Stimulated activated CD8-positive, alpha-beta memory T cell treated with anti-CD3 and anti-CD28 coated beads, Interleukin-15, amount 100 ng/mL, for 1 hour (primary cell): ENCODE results near the gene GNAS.

ENCODE experiments used
- DNase-seq: peaks from one replicate; pipeline ENCODE4 v3.0.0-alpha.2; 2020; ENCODE audit warnings: low read depth

GNAS gene

GRCh38 chr20:58882704-58883089 is 30.2 kb downstream of the GNAS start:
- DNase-seq, result no peak

- DNase-seq, result no peak
Observed at GRCh38 chr20:58883241-58883691, 30.8 kb downstream of the GNAS start.

DNA sequence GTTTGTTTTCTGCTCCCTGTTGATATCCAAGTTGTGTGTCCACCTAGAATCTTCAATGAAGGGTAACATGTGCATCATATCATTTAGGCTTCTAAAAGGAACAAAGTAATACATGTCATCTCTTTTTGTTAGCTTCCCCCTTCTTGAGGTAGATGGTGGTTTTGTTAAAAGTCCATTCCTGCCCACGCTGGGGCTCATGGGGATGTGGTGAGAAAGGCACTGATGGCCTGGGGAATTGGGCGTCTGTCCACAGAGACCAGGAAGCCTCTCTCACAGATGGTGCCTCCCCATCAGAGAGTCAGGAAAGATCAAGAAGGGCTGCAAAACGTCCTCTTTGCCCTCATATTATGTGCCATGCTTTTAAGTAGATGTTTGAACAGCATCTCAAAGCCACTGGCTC is 32.5 kb downstream of the GNAS start:
- DNase-seq, result no peak

DNA sequence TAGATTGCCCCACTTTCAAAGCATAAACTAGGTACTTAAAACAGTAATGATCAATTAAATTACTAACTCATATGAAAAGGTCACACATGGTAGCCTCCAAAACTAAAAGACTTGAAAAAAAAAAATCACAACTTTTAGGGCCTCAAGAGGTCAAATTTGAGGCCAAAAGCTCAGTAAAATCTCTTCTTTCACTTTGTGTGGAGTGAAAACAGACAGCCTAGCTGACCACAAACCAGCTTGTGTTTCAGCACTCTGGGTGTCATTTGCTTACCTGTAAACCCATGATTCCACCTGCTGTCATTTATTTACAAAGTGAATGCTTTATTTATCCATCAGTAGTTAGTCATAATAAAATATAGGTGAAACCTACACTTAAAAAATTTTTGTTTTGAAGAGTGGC is 34.0 kb downstream of the GNAS start:
- no peak for DNase-seq

DNA sequence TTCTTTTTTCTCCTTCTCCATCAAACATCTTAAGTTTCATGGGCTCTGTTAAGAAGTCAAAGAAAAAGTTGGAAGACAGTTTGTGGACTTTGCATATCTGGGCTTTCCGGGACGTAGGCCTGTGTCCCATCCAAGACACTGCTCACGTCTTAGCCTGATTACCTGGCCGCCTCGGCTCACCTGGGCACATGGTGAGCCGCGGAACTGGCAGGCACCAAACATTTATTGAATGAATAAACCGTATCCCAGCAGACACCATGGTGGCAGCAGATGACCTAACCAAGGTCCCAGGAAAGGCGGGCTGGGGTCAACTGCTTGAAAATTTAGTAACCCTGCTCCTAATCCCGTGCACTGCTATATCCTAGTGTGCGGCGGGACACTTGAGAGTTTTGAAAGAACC is 35.6 kb downstream of the GNAS start:
- no peak for DNase-seq

DNA sequence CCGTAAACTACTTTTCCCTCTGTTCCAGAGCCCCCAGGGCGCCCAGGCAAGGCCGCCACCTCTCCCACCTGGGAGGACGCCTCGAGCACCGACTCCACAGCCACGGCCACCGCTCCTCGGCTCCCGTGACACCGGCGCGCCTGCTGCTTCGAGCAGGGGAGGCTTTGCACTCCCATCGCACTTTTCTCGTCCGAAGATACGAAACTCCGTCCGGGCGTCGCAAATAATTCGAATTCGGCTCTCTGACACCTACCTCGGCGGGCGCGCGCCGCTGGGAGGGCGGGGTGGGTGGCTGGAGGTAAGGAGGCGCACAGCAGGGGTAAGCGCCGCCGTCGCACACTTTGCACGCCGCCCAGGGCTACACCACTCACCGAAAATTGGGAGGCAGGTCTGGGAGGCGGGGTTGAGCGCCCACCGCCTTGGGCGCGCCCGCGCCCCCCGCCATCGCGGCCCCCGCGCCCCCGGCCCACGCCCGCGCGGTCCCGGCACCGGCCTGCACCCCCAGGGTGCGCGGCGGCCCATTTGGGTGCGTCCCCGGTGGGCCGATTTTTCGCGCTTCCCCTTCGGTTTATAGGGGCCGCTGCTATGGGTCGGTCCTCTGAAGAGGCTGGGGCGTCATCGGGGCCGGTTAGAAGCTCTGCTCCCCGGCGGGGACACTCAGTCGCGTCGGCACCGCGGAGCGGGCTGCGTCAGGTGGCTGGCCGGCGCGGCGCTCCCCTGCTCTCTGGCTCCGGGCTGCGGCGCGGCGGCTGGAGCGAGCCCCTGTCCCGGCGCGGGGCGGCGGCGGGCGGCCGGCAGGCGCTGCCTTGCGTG is 36.2 kb downstream of the GNAS start:
- peak; percentile 58 for DNase-seq

DNA sequence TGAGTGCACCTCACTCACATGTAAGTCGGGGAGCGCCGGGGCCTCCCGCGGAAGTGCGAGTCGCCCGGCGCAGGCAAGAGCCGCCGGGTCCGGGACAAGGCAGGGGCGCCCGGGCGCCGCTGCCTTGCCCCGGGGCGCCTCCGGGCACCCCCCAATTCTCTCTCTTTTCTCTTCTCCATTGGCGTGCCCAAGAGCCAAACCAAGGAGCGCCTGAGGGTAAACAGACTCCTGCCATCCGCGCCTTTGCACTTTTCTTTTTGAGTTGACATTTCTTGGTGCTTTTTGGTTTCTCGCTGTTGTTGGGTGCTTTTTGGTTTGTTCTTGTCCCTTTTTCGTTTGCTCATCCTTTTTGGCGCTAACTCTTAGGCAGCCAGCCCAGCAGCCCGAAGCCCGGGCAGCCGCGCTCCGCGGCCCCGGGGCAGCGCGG is 36.8 kb downstream of the GNAS start:
- no peak for DNase-seq

DNA sequence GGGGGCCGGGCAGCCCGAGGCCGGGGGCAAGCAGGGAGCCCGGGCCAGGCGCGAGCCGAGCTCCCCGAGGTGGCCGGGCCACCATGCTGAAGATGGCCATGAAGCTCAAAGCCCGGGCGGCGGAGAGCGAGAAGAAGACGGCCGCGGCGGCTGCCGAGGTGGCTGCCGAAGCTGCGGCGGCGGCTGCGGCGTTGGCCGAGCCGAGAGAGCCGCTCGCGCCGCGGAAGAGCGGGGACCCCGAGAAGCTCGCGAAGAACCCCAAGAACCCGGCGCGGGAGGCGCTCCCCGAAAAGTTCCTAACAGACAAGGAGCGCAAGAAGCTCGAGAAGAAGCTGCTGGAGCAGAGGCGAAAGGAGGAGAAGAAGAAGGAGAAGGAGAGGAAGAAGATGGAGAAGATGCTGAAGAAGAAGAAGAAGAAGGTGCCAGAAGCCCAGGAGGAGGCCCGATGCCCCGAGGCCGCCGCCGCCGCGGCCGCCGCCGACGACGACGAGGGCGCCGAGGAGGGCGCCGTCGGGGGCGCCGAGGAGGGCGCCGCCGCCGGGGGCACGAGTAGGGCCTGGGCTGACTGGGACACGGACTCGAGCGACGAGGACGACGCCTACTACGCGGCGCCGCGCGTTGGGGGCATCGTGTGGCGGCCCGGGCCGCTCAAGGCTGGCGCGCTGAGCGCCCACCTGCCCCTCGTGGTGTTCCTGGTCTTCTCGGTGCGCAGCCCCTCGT is 37.4 kb downstream of the GNAS start:
- DNase-seq, result no peak

DNA sequence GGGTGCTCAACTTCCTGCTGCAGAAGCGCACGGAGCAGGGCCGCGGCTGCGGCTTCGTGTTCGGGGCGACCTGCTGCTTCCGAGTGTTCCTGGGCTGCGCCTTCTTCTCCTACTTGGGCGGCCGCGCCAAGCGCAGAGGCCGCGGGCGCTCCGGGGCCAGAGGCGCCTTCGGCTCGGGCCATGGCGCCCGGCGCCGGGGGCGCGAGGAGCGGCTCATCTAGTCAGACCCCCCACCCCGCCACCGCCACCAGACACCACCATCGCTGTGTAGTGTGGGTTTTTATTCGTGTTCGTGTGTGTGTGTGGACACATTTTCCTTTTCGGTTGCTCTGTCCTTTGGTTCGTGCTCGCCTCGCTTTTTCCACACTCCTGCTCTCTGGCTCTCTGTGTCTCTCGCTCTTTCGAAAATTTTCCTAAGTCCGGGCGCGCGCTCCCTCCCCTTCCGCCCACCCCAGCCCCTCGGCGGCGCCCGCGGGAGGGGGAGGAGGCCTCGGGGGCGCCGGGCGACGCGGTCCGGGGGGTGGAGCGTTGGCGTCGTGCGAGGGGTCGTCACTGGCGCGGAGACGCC is 38.1 kb downstream of the GNAS start:
- DNase-seq, result peak; percentile 44

DNA sequence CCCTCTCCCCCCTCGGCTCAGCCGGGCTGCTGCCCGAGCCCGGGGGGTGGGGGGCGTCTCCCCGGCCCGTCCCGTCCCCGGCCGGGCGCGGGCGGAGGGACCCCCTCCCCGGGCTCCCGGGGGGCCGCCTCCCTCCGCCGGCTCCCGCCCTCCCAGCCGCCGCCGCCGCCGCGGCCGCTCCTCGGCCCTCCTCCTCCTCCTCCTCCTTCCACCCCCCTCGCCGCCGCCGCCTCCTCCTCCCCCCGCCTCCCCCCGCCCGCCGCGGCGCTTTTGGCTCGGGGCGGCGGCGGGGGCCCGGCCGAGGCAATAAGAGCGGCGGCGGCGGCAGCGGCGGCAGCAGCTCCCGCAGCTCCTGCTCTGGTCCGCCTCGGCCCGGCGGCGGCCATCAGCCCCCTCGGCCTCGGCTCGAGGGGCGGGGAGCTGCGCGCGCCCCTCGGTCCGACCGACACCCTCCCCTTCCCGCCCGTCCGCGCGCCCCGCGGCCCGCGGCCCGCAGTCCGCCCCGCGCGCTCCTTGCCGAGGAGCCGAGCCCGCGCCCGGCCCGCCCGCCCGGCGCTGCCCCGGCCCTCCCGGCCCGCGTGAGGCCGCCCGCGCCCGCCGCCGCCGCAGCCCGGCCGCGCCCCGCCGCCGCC is 38.7 kb downstream of the GNAS start:
- peak; percentile 57 for DNase-seq

GRCh38 chr20:58891718-58892140 is 39.2 kb downstream of the GNAS start:
- DNase-seq, result no peak

- peak; percentile 53 for DNase-seq
Observed at GRCh38 chr20:58892141-58892931, 39.8 kb downstream of the GNAS start.

DNA sequence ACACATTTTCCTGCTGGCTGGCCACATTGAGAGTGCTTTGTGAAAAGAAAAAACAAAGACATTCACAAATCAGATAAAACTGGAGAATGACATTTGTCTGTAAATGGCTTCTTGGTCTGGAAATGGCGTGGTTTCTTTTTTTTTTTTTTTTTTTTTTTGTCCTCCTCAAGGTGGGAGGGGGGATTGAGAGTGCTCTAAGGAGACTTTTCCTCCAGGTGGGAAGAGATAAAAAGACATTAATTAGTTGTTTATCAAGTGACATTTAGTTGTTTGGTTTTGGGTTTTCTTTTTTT is 40.4 kb downstream of the GNAS start:
- no peak for DNase-seq

DNA sequence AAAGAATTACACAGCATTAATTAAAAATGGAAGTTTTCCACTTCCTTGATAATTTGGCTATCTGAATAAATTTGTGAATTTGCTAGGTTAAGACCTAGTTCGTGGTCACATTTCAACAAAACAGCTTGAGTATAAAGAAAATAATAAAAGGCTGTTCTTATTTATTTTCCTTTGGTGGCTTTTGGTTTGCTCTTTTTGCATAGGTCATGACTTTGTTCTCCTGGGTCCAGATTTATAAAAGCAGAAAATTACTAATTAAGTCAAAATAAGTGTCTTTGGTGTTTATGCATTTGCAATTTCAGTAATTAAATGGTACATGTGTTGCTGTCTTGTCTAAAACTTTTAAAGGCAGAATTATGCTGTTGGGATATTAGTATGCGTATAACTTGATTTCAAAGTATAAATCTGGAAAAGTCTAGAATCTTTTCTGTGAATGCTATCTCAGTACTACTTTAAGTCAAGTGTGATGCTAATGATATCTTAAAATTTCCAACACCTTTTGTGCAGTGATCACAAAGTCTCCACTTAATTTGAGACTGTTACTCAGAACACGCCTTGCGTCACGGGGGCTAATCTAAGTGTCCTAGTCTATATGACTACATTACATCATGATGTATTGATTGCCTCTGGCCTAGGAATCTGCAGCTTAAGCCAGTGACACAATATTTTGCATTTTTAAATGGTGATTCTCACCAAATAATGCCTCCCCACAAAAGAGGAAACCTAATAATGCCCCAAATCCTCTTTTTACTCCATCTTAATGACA is 41.0 kb downstream of the GNAS start:
- no peak for DNase-seq

- no peak for DNase-seq
Observed at GRCh38 chr20:58894652-58895447, 42.3 kb downstream of the GNAS start.

DNA sequence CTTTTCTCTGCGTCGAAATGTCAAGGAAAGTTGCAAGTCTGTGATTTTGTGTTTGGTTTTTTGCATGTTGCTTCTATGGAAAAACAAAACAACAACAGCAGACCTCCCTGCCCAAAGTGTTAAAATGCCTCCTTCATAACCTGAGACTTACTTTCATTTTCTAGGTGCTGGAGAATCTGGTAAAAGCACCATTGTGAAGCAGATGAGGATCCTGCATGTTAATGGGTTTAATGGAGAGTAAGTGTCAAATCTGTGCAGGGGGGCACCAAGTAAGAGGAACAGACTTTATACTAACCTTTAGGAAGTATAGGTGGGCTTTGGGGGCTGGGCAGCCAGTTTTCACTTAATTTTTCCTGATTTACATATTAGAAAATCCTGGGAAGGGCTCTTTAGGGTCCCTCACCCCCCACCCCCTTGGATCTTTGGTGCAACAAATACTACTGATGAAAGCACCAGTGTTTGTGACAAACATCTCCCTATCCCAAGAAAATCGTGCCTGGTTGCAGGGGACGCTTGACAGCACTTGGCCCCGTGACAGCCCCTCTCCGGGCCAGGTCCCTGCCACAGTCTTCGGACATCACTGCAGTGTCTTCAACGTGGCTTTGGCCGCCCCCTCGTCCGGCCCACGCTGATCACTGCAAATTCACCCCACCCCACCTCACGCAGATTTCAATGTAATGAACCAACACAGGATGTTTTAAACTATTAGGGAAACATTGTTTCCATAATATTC is 43.1 kb downstream of the GNAS start:
- DNase-seq, result no peak

GRCh38 chr20:58896820-58897219 is 44.3 kb downstream of the GNAS start:
- DNase-seq, result no peak

DNA sequence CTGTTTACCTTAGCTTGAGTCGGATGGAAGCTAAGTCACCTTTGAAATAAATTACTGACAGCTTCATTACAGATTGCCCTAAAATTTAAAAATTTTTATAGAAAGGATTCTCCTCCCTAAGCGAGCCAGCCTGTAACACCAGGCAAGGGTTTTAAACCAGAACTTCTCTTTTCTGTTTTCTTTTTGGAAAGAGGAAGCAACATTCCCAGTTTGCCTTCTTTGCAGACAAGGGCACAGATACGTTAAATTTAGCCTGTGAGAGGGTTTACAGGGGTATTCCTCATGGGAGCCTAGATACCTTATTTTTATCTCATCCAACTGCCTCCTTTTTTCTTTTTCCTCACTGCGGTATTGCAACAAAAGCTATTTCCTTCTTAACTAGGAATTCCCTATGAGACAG is 45.0 kb downstream of the GNAS start:
- no peak for DNase-seq

DNA sequence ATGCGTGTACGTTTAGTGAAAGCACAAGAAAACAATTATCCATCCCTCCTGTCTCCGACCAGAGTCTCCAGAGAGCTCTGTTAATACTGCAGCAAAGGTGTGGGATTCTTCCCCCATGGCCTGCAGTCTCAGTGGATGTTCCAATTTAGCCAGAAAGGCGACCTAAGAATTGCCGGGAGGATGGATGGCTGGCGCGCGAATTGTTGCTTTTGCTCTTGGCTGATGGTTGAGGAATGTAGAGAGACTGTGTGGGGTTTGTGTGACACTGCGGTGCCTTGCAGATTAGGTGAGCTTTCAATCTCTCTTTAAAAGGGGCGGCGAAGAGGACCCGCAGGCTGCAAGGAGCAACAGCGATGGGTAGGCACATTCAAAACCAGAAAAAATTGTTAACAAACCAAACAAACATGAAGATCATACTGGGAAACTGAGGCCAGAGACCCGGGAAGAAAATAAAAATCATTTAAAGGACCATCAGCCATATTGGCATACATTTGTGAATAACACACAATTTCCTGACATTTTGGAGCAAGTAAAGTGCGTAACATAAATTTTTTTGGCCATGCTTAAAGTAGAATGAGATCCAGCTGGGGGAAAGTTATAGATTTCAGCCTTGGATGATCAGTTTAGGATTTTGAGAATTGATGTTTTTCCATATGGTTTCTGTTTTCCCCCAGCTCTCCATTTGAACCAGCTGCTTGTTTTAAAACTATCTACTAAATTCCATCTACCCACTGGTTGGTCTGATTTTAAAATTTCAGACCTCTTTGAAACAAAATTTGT is 46.3 kb downstream of the GNAS start:
- DNase-seq, result no peak
